K562 (cell line): ENCODE measurements around the gene CSNK1G3. TPM values are rescaled to one million over a fixed set of nuclear protein-coding genes. Genes with fewer than 3 reads are reported as not detected.

Experiments
- GATAD2A ChIP-seq: fragments of 450-650 bp; IDR thresholded peaks from 2 replicates; pipeline ENCODE4 v1.6.1; 2017
- GTF2B ChIP-seq: IDR thresholded peaks from 2 replicates; pipeline ENCODE4 v1.6.1; 2011; ENCODE audit not compliant: insufficient read length; ENCODE audit errors: extremely low read depth
- JUND ChIP-seq, 2 experiments: IDR thresholded peaks; 2 replicates in 1 of 2; 3 replicates in 1 of 2; pipeline ENCODE4 v1.6.1; 2011; ENCODE audit warnings: borderline replicate concordance in 2 of 2, low read depth in 2 of 2, low read length in 2 of 2, improper control_type of control experiment in 1 of 2, missing biosample characterization in 1 of 2, missing genetic modification characterization in 1 of 2, missing genetic modification reagents in 1 of 2
- MAFF ChIP-seq: IDR thresholded peaks from 2 replicates; pipeline ENCODE4 v1.6.1; 2012; ENCODE audit warnings: low read length, improper control_type of control experiment
- NFXL1 ChIP-seq: fragments of 450-650 bp; formaldehyde crosslinking; IDR thresholded peaks from 2 replicates; pipeline ENCODE4 v1.4.0; 2021; ENCODE audit warnings: mild to moderate bottlenecking
- PBX2 ChIP-seq, 2 experiments: IDR thresholded peaks in 1 of 2; conservative IDR thresholded peaks in 1 of 2; 2 replicates each; pipeline ENCODE4 v1.6.1; 2016; ENCODE audit warnings: low read depth in 2 of 2, mild to moderate bottlenecking in 1 of 2, missing compliant biosample characterization in 1 of 2, missing genetic modification characterization in 1 of 2, moderate library complexity in 1 of 2
- SIN3B ChIP-seq: fragments of 450-650 bp; IDR thresholded peaks from 2 replicates; pipeline ENCODE4 v1.6.1; 2017; ENCODE audit warnings: low read depth, mild to moderate bottlenecking, moderate library complexity
- TOE1 ChIP-seq, 2 experiments: fragments of 450-650 bp in 1 of 2; sonication (generic) in 1 of 2; formaldehyde crosslinking in 1 of 2; IDR thresholded peaks; 2 replicates each; pipeline versions ENCODE4 v1.7.1 to v1.8.0; 2016 to 2022; ENCODE audit warnings: borderline replicate concordance in 2 of 2, mild to moderate bottlenecking in 2 of 2, antibody characterized with exemption in 1 of 2, inconsistent platforms in 1 of 2, low read depth in 1 of 2, missing genetic modification reagents in 1 of 2, moderate library complexity in 1 of 2
- TRIM24 ChIP-seq, 2 experiments: fragments of 450-650 bp; IDR thresholded peaks; 2 replicates each; pipeline ENCODE4 v1.6.1; 2016
- ZBTB1 ChIP-seq: sonication (generic); formaldehyde crosslinking; IDR thresholded peaks from 2 replicates; pipeline ENCODE4 v1.8.1; 2023; ENCODE audit warnings: missing genetic modification reagents, low read depth, mild to moderate bottlenecking, borderline replicate concordance
- ZBTB33 ChIP-seq: sonication (generic); formaldehyde crosslinking; IDR thresholded peaks from 2 replicates; pipeline ENCODE4 v1.8.1; 2023; ENCODE audit warnings: mild to moderate bottlenecking, missing genetic modification reagents
- ZFP1 ChIP-seq: fragments of 450-650 bp; formaldehyde crosslinking; IDR thresholded peaks from 2 replicates; pipeline ENCODE4 v1.4.0; 2020; ENCODE audit warnings: mild to moderate bottlenecking, mixed read lengths
- ZNF586 ChIP-seq: fragments of 450-650 bp; formaldehyde crosslinking; conservative IDR thresholded peaks from 2 replicates; pipeline ENCODE4 v1.4.0; 2020; ENCODE audit warnings: mild to moderate bottlenecking, moderate library complexity
- polyA plus RNA-seq, 8 experiments: library from polyadenylated mRNA; depleted of rRNA in 4 of 8; stranded (reverse) in 5 of 8; unstranded in 3 of 8; fragments of >200 nt; fragmentation: Nextera tagmentation in 2 of 8; fragmentation: Illumina TruSeq in 1 of 8; extraction: Ambion mirVana in 2 of 8; extraction: Trizol in 1 of 8; gene quantifications; 2 replicates each; pipeline versions ENCODE4 v1.2.1 to v1.2.3, GENCODE V29; 2011 to 2014; ENCODE audit warnings: inconsistent platforms in 1 of 8, missing spikeins in 1 of 8
- total RNA-seq, 7 experiments: library from RNA; depleted of rRNA in 6 of 7; stranded (reverse); fragments of >200 nt in 6 of 7; fragmentation: Illumina TruSeq in 2 of 7; extraction: Trizol in 2 of 7; gene quantifications; 2 replicates each; pipeline versions ENCODE4 v1.2.1 to v1.2.3, GENCODE V29; 2011 to 2021; ENCODE audit warnings: low replicate concordance in 1 of 7

CSNK1G3 gene
- total and polyA plus RNA-seq, 9 of the 15 experiments (the other 6 are each of a cell fraction or from before 2014, with no cell fraction given), result 8.3 to 27.6 (median 16.5) TPM

- TF ChIP-seq ZBTB33 (CRISPR knock-in tag) (no peak), JUND (IDR thresholded peaks at IDR 0.05; ENCODE audit: borderline replicate concordance, low read depth, low read length) (peak; percentile 44; the same call in 1 of the 2 replicates), JUND (tag; IDR thresholded peaks at IDR 0.05; ENCODE audit: borderline replicate concordance, low read depth, low read length) (peak; percentile 16; the same call in 1 of the 3 replicates), GATAD2A (peak; percentile 78; the same call in 1 of the 2 replicates), PBX2 (CRISPR knock-in tag; IDR thresholded peaks at IDR 0.05; ENCODE audit: low read depth) (no peak), PBX2 (tag; conservative IDR thresholded peaks at IDR 0.05; ENCODE audit: low read depth) (no peak), ZNF586 (CRISPR knock-in tag) (no peak), ZBTB1 (CRISPR knock-in tag) (no peak), NFXL1 (CRISPR knock-in tag) (no peak), TOE1 (IDR thresholded peaks at IDR 0.05; ENCODE audit: borderline replicate concordance) (0 out of 2 replicates have a peak, but pooled peaks have one; percentile 8), TOE1 (CRISPR knock-in tag; IDR thresholded peaks at IDR 0.05; ENCODE audit: borderline replicate concordance, low read depth) (no peak), GTF2B (no peak), ZFP1 (no peak), TRIM24 (IDR thresholded peaks at IDR 0.05) (no peak), MAFF (no peak), SIN3B (0 out of 2 replicates have a peak, but pooled peaks have one; percentile 39)
Measured at GRCh38 chr5:123511648-123512605, at the start of gene CSNK1G3 (continued).
